ENCODE results near the gene PGAM2.

- TF ChIP-seq CTCF (IDR thresholded peaks at IDR 0.05): no peak
- no peak for TF ChIP-seq POLR2A (IDR thresholded peaks at IDR 0.05)
Observed at GRCh38 chr7:44086627-44087026, 21.3 kb upstream of the PGAM2 start.
